Activated CD8-positive, alpha-beta T cell treated with anti-CD3 and anti-CD28 coated beads for 36 hours (primary cell): Measurements from ENCODE around the gene PLS1. TPM values are rescaled to one million over a fixed set of nuclear protein-coding genes. Genes with fewer than 3 reads are reported as not detected.

ENCODE experiments used
- ATAC-seq: fragments of 200-7000 bp; cut with Tn5 transposase; one replicate; pipeline ENCODE4 v1.10.0; 2021; ENCODE audit warnings: mild to moderate bottlenecking, moderate library complexity
- CTCF ChIA-PET: fragments of 350-600 bp; sonication (Branson Sonifier 250); formaldehyde crosslinking; loops from one replicate; lab custom pipeline; 2021; ENCODE audit warnings: antibody characterized with exemption; lab: Charles Lee
- POLR2A ChIA-PET: fragments of 350-600 bp; sonication (Branson Sonifier 250); formaldehyde crosslinking; loops from one replicate; lab custom pipeline; 2021; ENCODE audit warnings: antibody characterized with exemption; lab: Charles Lee
- DNase-seq: peaks from one replicate; pipeline ENCODE4 v3.0.0-alpha.2; 2020
- H3K27ac Mint-ChIP-seq: one replicate; pipeline ENCODE4 v1.8.0; 2021; ENCODE audit warnings: mild to moderate bottlenecking, mixed read lengths
- H3K27me3 Mint-ChIP-seq: one replicate; pipeline ENCODE4 v1.8.0; 2021; ENCODE audit warnings: mixed read lengths
- H3K36me3 Mint-ChIP-seq: one replicate; pipeline ENCODE4 v1.8.0; 2021; ENCODE audit warnings: low read depth, mixed read lengths
- H3K4me1 Mint-ChIP-seq: one replicate; pipeline ENCODE4 v1.8.0; 2021; ENCODE audit warnings: low read depth, mixed read lengths
- H3K4me3 Mint-ChIP-seq: one replicate; pipeline ENCODE4 v1.8.0; 2021; ENCODE audit warnings: mild to moderate bottlenecking, moderate library complexity, mixed read lengths
- H3K9me3 Mint-ChIP-seq: one replicate; pipeline ENCODE4 v1.8.0; 2021; ENCODE audit warnings: mixed read lengths
- intact Hi-C: fragments of 100-400 bp; cut with micrococcal nuclease; formaldehyde crosslinking; loops from one replicate; pipeline ENCODE4 v1.10.0; 2022
- total RNA-seq, 2 experiments: library from RNA; stranded (reverse); gene quantifications; one replicate each; pipeline ENCODE4 v1.2.3, GENCODE V29; 2021
- TF ChIP-seq, protein P1 (sequence below): fragments of 200-600 bp; IDR thresholded peaks from one replicate; pipeline ENCODE4 v1.8.0; 2022; ENCODE audit warnings: antibody characterized with exemption, mild to moderate bottlenecking

The PLS1 gene
- total RNA-seq, 2 experiments from 2014 or later, result 4.7 to 5.6 TPM

GRCh38 chr3:142604940-142605339, 8.7 kb downstream of the PLS1 start:
- no peak overlapping the region for H3K27ac Mint-ChIP-seq
- TF ChIP-seq, protein P1, sequence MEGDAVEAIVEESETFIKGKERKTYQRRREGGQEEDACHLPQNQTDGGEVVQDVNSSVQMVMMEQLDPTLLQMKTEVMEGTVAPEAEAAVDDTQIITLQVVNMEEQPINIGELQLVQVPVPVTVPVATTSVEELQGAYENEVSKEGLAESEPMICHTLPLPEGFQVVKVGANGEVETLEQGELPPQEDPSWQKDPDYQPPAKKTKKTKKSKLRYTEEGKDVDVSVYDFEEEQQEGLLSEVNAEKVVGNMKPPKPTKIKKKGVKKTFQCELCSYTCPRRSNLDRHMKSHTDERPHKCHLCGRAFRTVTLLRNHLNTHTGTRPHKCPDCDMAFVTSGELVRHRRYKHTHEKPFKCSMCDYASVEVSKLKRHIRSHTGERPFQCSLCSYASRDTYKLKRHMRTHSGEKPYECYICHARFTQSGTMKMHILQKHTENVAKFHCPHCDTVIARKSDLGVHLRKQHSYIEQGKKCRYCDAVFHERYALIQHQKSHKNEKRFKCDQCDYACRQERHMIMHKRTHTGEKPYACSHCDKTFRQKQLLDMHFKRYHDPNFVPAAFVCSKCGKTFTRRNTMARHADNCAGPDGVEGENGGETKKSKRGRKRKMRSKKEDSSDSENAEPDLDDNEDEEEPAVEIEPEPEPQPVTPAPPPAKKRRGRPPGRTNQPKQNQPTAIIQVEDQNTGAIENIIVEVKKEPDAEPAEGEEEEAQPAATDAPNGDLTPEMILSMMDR, result no peak
- ChIA-PET POLR2A (interaction anchor here (0.5 kb wide), 1 partner anchor 460 kb away, joined by 4 read pairs; no protein-coding TSS in a partner anchor), CTCF (no interaction called here)
- DNase-seq (no peak), ATAC-seq (no peak)
- no peaks in the 10 kb centered on the region for H3K27me3 Mint-ChIP-seq
- H3K9me3 Mint-ChIP-seq, result no peaks in the 10 kb centered on the region
- no peaks in the 10 kb centered on the region for H3K36me3 Mint-ChIP-seq
- intact Hi-C loops, result no loop called here
- no peaks in the 10 kb centered on the region for H3K4me1 Mint-ChIP-seq
- H3K4me3 Mint-ChIP-seq, result no peak overlapping the region

DNA sequence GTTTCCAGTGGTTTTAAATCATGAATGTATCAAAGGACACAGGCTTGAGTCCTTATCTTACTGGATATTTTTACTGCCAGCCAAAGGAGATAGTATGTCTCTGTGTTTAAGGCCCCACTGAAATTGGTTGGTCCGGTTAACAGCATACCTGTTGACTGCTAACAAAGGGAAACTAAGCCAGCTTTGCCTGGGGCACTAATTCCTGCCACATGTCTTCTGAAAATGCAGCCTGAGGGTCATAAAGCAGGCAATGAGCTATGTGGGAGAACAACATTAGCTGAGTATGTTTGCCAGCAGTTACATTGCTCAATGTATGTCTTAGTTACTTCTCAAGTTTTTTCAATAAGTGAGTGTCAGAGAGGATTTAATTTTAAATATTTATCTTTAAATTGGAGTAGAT, 12.4 kb downstream of the PLS1 start:
- ATAC-seq, result no peak
- TF ChIP-seq, protein P1, result no peak
- H3K9me3 Mint-ChIP-seq, result no peaks in the 10 kb centered on the region
- DNase-seq, result no peak
- POLR2A ChIA-PET, result interaction anchor here (2.5 kb wide), 1 partner anchor 11 kb away, joined by 9 read pairs; no protein-coding TSS in a partner anchor
- no peak overlapping the region for H3K4me3 Mint-ChIP-seq
- H3K27me3 Mint-ChIP-seq, result no peaks in the 10 kb centered on the region
- CTCF ChIA-PET, result interaction anchor here (0.7 kb wide), 1 partner anchor 21 kb away, joined by 3 read pairs; no protein-coding TSS in a partner anchor
- no peaks in the 10 kb centered on the region for H3K4me1 Mint-ChIP-seq
- intact Hi-C loops, result no loop called here
- H3K27ac Mint-ChIP-seq, result no peak overlapping the region
- H3K36me3 Mint-ChIP-seq, result no peaks in the 10 kb centered on the region

DNA sequence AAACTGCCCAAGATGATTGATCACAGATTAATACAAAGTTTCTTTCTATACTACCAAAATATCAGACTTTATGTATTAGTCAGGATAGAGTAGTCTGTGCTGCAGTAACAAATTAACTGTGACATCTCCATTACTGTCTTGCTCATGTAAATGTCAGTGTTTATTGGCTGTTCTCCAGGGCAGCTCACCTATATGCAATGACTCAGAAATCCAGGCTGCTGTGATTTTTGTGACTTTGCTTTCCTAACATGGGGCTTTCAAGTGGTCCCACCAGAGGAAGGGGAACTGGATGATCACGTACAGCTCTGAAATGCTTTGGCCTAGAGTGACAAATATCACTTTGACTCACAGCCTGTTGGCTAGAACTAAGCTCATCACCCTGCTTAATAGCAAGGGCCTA, 12.9 kb downstream of the PLS1 start:
- Mint-ChIP-seq H3K4me1 (no peaks in the 10 kb centered on the region), H3K36me3 (no peaks in the 10 kb centered on the region), H3K27me3 (no peaks in the 10 kb centered on the region), H3K4me3 (no peak overlapping the region), H3K27ac (no peak overlapping the region), H3K9me3 (no peaks in the 10 kb centered on the region)
- POLR2A ChIA-PET, result interaction anchor here (2.5 kb wide), 1 partner anchor 11 kb away, joined by 9 read pairs; no protein-coding TSS in a partner anchor
- TF ChIP-seq, protein P1, result no peak
- intact Hi-C loops, result no loop called here
- DNase-seq, result peak; percentile 7
- CTCF ChIA-PET, result interaction anchor here (0.9 to 1.8 kb wide), 4 partner anchors 10 to 221 kb away, joined by 3 to 4 read pairs (median 4); no protein-coding TSS in a partner anchor
- peak; percentile 61 for ATAC-seq

GRCh38 chr3:142611206-142611605, 15.0 kb downstream of the PLS1 start:
- TF ChIP-seq, protein P1, result no peak
- no peak for ATAC-seq
- no peaks in the 10 kb centered on the region for H3K4me1 Mint-ChIP-seq
- no peak overlapping the region for H3K27ac Mint-ChIP-seq
- no peak for DNase-seq
- H3K36me3 Mint-ChIP-seq, result no peaks in the 10 kb centered on the region
- no peaks in the 10 kb centered on the region for H3K9me3 Mint-ChIP-seq
- intact Hi-C loops, result no loop called here
- POLR2A ChIA-PET, result interaction anchor here (0.6 to 2.5 kb wide), 2 partner anchors 13 to 391 kb away, joined by 3 to 9 read pairs; no protein-coding TSS in a partner anchor
- CTCF ChIA-PET, result interaction anchor here (1.8 kb wide), 1 partner anchor 8 kb away, joined by 4 read pairs; no protein-coding TSS in a partner anchor
- H3K27me3 Mint-ChIP-seq, result no peaks in the 10 kb centered on the region
- no peak overlapping the region for H3K4me3 Mint-ChIP-seq

DNA sequence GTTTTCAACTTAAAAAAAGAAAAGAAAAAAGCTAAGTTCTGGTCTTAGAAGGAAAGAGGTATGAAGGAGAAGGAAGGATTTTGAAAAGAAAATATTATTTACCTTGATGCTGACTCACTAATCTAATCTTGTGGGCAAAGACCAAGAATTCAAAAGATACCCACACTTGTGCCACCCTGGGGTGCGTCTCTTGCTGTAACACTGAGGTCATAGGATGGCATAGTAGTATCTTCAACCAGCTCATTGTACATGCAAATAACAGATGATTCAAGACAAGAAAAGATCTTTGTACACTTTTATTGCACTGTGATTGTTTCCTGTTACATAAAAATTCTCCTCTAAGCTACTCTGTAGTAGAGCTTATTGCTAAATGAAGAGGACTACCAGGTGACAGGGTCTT, 17.3 kb downstream of the PLS1 start:
- intact Hi-C loops, result no loop called here
- DNase-seq (no peak), ATAC-seq (no peak)
- no peak overlapping the region for H3K27ac Mint-ChIP-seq
- no peaks in the 10 kb centered on the region for H3K27me3 Mint-ChIP-seq
- no peaks in the 10 kb centered on the region for H3K9me3 Mint-ChIP-seq
- H3K36me3 Mint-ChIP-seq, result no peaks in the 10 kb centered on the region
- no peak overlapping the region for H3K4me3 Mint-ChIP-seq
- TF ChIP-seq, protein P1, result no peak
- H3K4me1 Mint-ChIP-seq, result no peaks in the 10 kb centered on the region
- CTCF ChIA-PET, result no interaction called here
- POLR2A ChIA-PET, result no interaction called here
